Stimulated activated naive CD8-positive, alpha-beta T cell treated with anti-CD3 and anti-CD28 coated beads, Interleukin-15, Interleukin-2, amounts not matched to agents 100 U/mL and 50 U/mL, for 24 hours (primary cell): ENCODE data around the gene ARHGAP40.

ENCODE experiments used
- ATAC-seq: fragments of 150-1000 bp; cut with Tn5 transposase; one replicate; pipeline ENCODE4 v1.10.0; 2021
- DNase-seq: peaks from one replicate; pipeline ENCODE4 v3.0.0; 2021

The ARHGAP40 gene

GRCh38 chr20:38685271-38685670 is 83.7 kb downstream of the ARHGAP40 start:
- no peak for ATAC-seq
- DNase-seq, result no peak

GRCh38 chr20:38685853-38686473 is 84.4 kb downstream of the ARHGAP40 start:
- ATAC-seq (no peak), DNase-seq (peak; percentile 49)

- peak; percentile 58 for DNase-seq
- ATAC-seq, result no peak
Measured at GRCh38 chr20:38692436-38693411, 91.1 kb downstream of the ARHGAP40 start.

DNA sequence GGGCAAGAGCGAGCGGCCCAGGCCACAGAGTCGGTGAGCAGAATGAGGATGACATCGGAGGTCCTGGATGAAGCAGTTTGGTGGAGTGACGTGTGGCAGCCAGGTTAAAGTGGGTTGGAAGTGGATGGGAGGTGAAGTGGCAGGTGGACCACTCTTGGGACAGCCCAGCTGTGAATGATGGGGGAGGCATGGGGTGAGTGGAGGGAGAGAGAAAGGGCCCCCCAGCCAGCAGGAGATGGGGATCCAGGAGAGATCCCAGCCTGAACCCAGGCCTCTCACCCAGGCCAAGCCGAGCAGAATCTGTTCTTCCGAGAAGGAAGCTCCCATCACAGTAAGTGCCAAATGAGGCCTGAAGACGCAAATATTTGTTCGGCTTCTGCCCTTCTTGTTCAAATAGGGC is 95.7 kb downstream of the ARHGAP40 start:
- DNase-seq (no peak), ATAC-seq (no peak)

DNA sequence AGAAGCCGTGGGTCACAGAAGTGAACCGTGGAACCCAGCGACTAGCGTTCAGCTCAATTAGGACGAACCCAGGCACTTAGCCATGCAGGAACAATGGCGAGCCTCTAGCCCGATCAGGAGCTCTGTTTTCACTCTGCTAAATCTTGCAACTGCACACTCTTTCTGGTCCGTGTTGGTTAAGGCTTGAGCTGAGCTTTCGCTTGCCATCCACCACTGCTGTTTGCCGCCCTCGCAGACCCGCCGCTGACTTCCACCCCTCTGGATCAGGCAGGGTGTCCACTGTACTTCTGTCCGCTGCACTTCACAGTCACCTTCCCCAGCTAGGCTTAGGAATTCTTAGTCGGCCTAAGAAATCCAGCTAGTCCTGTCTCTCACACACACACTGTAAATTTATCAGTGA is 96.9 kb downstream of the ARHGAP40 start:
- ATAC-seq, result no peak
- DNase-seq, result no peak

GRCh38 chr20:38700141-38700540 is 98.5 kb downstream of the ARHGAP40 start:
- DNase-seq (no peak), ATAC-seq (no peak)
